Measurements from ENCODE around the gene AXIN2. TPM values are rescaled to one million over a fixed set of nuclear protein-coding genes. Genes with fewer than 3 reads are reported as not detected.

AXIN2 gene
- total RNA-seq, 4 donors from 2014 or later, result 9.9 to 27.2 (median 17.9) TPM

DNA sequence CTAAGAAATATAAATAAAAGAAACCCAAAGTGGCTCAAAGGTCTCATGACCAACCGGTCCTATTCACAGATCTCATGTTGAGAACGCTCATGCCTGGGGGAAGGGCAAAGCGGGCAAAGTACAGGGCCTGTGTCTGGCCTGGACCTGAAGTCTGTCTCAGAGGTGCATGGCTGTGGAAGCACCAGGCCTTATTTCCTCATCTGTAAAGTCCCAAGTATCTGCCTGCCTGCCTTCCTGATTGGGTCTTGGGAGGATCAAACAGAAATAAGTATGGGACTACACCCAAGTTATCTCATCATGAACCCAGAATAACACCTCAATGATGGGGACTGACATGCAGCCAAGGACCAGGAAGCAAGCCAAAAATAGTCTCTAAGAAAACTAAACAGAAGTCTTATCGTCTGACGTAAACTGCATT lies 14.2 kb downstream of the AXIN2 start:
- Histone ChIP-seq H3K36me3 (peaks cover 0 to 8% of the 10 kb centered on the region in 2 donors), H3K9me3 (no peaks in the 10 kb centered on the region), H3K27me3 (no peaks in the 10 kb centered on the region), H3K27ac (peak overlapping the region in 1 of 4 donors; percentile 90), H3K4me3 (no peak overlapping the region), H3K4me1 (peaks cover 58 to 62% of the 10 kb centered on the region in 2 donors)
- intact Hi-C loops (cut with DNase I; ENCODE audit: low total_unique reads) (no loop called here), in situ Hi-C loops (cut with MboI; ENCODE audit: low sequenced_read_pairs in 4 of 4) (no loop called here)
- peak; percentile 31 to 50 for TF ChIP-seq POLR2A (IDR thresholded peaks at IDR 0.05)
- TF ChIP-seq, protein P1, sequence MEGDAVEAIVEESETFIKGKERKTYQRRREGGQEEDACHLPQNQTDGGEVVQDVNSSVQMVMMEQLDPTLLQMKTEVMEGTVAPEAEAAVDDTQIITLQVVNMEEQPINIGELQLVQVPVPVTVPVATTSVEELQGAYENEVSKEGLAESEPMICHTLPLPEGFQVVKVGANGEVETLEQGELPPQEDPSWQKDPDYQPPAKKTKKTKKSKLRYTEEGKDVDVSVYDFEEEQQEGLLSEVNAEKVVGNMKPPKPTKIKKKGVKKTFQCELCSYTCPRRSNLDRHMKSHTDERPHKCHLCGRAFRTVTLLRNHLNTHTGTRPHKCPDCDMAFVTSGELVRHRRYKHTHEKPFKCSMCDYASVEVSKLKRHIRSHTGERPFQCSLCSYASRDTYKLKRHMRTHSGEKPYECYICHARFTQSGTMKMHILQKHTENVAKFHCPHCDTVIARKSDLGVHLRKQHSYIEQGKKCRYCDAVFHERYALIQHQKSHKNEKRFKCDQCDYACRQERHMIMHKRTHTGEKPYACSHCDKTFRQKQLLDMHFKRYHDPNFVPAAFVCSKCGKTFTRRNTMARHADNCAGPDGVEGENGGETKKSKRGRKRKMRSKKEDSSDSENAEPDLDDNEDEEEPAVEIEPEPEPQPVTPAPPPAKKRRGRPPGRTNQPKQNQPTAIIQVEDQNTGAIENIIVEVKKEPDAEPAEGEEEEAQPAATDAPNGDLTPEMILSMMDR (IDR thresholded peaks at IDR 0.05 in 4 of 5, conservative IDR thresholded peaks at IDR 0.05 in 1 of 5), result no peak
- peak; percentile 94 to 96 for ATAC-seq
- DNase-seq, result peak; percentile 74 to 89

DNA sequence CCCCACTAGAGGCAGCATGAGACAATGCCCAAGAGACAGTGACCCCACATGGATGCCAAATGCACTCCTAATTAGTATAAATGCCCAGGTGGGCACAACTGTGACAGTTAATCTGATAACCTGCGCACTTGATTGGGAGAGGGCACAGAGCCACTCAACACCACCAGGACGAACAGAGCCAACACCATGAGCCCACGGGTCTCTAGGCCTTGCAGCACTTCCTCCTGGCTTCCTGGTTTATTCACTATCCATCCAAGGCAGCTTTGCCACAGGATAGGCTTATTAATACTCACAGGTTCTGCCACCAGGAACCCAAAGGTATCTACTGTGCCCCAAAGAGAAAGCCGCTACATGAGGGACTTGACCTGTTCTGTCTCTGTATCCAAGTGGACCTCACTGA lies 14.9 kb downstream of the AXIN2 start:
- ATAC-seq (no peak), DNase-seq (no peak)
- intact Hi-C loops (cut with DNase I; ENCODE audit: low total_unique reads), result no loop called here
- no peaks in the 10 kb centered on the region for H3K9me3 ChIP-seq
- H3K4me1 ChIP-seq, result peaks cover 64 to 69% of the 10 kb centered on the region in 2 donors
- in situ Hi-C loops (cut with MboI; ENCODE audit: low sequenced_read_pairs in 4 of 4), result no loop called here
- H3K27me3 ChIP-seq, result no peaks in the 10 kb centered on the region
- H3K4me3 ChIP-seq, result no peak overlapping the region
- peak overlapping the region in 1 of 4 donors; percentile 90 for H3K27ac ChIP-seq
- TF ChIP-seq, protein P1 (IDR thresholded peaks at IDR 0.05 in 4 of 5, conservative IDR thresholded peaks at IDR 0.05 in 1 of 5), result no peak
- no peak for TF ChIP-seq POLR2A (IDR thresholded peaks at IDR 0.05)
- H3K36me3 ChIP-seq, result peaks cover 0 to 8% of the 10 kb centered on the region in 2 donors

DNA sequence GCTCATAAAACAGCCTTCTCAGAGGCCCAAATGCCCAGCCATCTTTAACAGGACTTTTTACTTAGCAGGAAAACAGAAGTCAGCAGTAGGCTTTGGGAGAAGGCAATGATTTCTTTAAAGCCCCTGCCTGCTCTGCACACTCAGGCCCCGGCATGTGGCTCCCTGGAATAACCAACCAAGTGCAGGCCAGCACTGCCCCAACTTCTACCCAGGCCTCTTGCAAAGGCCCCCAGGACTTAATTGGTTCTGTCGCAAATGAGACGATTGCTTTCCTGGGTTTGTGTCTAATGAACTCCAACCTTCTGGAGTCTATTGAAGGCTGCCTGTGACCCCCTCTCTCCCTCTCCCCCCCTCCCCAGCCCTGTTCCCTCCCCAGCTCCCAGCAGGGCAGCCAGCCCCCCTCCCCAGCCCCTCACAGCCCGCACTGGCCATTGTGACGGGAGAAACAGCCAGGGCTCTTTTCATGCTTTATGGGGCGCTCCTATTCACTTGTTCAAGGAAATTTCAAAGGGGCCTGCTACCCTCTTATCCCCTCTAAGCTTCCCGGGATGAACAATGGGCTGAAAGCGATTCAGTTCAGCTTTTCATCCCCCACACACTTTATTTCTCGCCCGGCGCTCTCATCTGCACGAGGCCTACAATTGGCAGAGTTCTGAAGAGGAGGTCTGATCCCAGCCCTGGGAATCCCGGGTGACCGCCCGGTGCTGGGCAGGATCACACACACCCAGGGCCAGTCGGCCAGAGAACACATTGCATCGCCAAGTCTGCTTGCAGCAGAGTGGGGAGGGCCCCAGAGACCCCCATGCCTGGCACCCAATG lies 15.5 kb downstream of the AXIN2 start:
- DNase-seq (no peak), ATAC-seq (no peak)
- Histone ChIP-seq H3K9me3 (no peaks in the 10 kb centered on the region), H3K4me1 (peaks cover 66 to 72% of the 10 kb centered on the region in 2 donors), H3K4me3 (no peak overlapping the region), H3K27me3 (no peaks in the 10 kb centered on the region), H3K36me3 (peaks cover 0 to 8% of the 10 kb centered on the region in 2 donors), H3K27ac (peak overlapping the region in 1 of 4 donors; percentile 90)
- in situ Hi-C loops (cut with MboI; ENCODE audit: low sequenced_read_pairs in 4 of 4), result no loop called here
- intact Hi-C loops (cut with DNase I; ENCODE audit: low total_unique reads), result no loop called here
- TF ChIP-seq, protein P1 (IDR thresholded peaks at IDR 0.05 in 4 of 5, conservative IDR thresholded peaks at IDR 0.05 in 1 of 5), result no peak
- TF ChIP-seq POLR2A (IDR thresholded peaks at IDR 0.05), result no peak

DNA sequence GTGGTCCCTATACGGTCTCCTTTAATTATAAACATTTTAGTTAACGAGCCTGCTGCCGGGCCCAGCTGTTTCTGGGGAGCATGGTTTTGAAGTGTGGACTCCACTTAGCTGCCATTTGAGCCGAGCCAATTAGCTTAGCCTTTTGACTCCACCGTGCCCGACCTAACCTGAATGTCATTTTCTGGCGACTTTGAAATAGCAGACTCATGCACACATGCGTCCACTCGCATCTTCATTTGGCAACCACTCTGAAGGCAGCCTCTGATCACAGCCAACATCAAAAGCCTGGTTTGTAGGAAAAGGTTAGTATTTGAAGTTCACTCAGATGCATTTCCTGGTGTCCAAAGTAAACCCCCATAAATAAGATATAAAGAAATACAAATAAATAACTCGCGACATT lies 16.8 kb downstream of the AXIN2 start:
- Histone ChIP-seq H3K4me3 (no peak overlapping the region), H3K9me3 (no peaks in the 10 kb centered on the region), H3K27ac (peak overlapping the region in 1 of 4 donors; percentile 90), H3K36me3 (peaks cover 0 to 16% of the 10 kb centered on the region in 2 donors), H3K4me1 (peaks cover 64 to 69% of the 10 kb centered on the region in 2 donors), H3K27me3 (no peaks in the 10 kb centered on the region)
- intact Hi-C loops (cut with DNase I; ENCODE audit: low total_unique reads), result no loop called here
- DNase-seq (no peak), ATAC-seq (no peak)
- in situ Hi-C loops (cut with MboI; ENCODE audit: low sequenced_read_pairs in 4 of 4), result no loop called here
- TF ChIP-seq, protein P1 (IDR thresholded peaks at IDR 0.05 in 4 of 5, conservative IDR thresholded peaks at IDR 0.05 in 1 of 5), result no peak
- no peak for TF ChIP-seq POLR2A (IDR thresholded peaks at IDR 0.05)
